ENCODE measurements around the gene LRRFIP1. TPM values are rescaled to one million over a fixed set of nuclear protein-coding genes. Genes with fewer than 3 reads are reported as not detected.

Gene LRRFIP1
- total and polyA plus RNA-seq, 10 of the 15 experiments (the other 5 are each of a cell fraction or from before 2014, with no cell fraction given), result 36.2 to 120 (median 74.3) TPM

DNA sequence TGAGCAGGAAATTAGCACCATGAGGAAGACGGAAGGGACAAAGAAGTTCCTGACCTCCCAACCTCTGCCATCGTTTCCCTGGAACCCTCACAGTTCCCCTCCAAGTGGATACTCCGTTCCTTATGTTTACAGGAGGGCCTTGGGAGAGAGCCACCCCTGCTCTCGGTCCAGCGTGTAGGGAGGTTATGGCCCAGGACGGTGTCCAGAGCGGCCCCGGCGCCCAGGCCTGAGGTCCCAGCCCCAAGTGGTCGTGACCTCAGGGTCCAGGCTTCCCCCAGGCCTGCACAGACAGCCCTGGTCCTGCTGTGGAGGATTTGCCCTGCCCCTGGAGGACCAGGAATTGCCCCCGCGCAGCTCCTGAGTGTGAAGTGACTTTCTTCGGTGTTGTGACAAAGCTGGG lies 109.4 kb downstream of the LRRFIP1 start:
- no peaks in the 10 kb centered on the region for H3K27me3 ChIP-seq (replicated peaks in 1 of 2; ENCODE audit: control insufficient read depth in 2 of 2, insufficient read depth in 2 of 2, low read length in 1 of 2)
- peaks cover 3% of the 10 kb centered on the region; the same call in 1 of the 2 replicates for H4K20me1 ChIP-seq (ENCODE audit: control insufficient read depth, insufficient read depth)
- no peak overlapping the region for H3K4me3 ChIP-seq
- no peak overlapping the region for H3K4me2 ChIP-seq (ENCODE audit: control insufficient read depth, insufficient read depth)
- H3K9ac ChIP-seq (ENCODE audit: control insufficient read depth, insufficient read depth, low read length), result no peak overlapping the region
- ChIA-PET POLR2A (no interaction called here), SMC1A (ENCODE audit: uncharacterized antibody, unreplicated experiment) (interaction anchor here (2.4 kb wide), 1 partner anchor 65 kb away, joined by 8 read pairs; no protein-coding TSS in a partner anchor), RAD21 (ENCODE audit: unreplicated experiment) (no interaction called here), CTCF (interaction anchor here (0.7 to 2.6 kb wide), 4 partner anchors 9 to 64 kb away, joined by 3 to 15 read pairs (median 3); no protein-coding TSS in a partner anchor)
- DNase-seq (ENCODE audit: low read depth, low spot score), result no peak
- no peak overlapping the region for H3K27ac ChIP-seq (ENCODE audit: control insufficient read depth, insufficient read depth)
- H3K36me3 ChIP-seq (ENCODE audit: control insufficient read depth in 2 of 2, insufficient read depth in 2 of 2, low read length in 1 of 2), result peaks cover 15 to 17% of the 10 kb centered on the region in 2 experiments
- peaks cover 15% of the 10 kb centered on the region for H3K79me2 ChIP-seq (ENCODE audit: control insufficient read depth, insufficient read depth, low read length)
- no peak for ATAC-seq
- no peak overlapping the region for H2AFZ ChIP-seq (ENCODE audit: control insufficient read depth, low read depth, low read length)
- BruUV-seq (replicated peaks), result no TSS peak
- TF ChIP-seq POLR2AphosphoS5 (IDR thresholded peaks at IDR 0.05; ENCODE audit: low read length) (0 out of 2 replicates have a peak, but pooled peaks have one; percentile 12), POLR2A (IDR thresholded peaks at IDR 0.05; ENCODE audit: low read depth, low read length) (peak; percentile 42; the same call in 1 of the 2 replicates), SREBF2 (IDR thresholded peaks at IDR 0.05; ENCODE audit: low read length) (no peak)
- WGBS (ENCODE audit: insufficient coverage, insufficient replicate concordance, low lambda C conversion rate, missing lambda C conversion rate), result 99% methylated on average over 13 of the region's 13 CpGs
- FAIRE-seq, result no peak
- in situ Hi-C loops (cut with MboI) (no loop called here), intact Hi-C loops (cut with micrococcal nuclease; ENCODE audit: unreplicated experiment) (no loop called here)
- H3K4me1 ChIP-seq (ENCODE audit: control insufficient read depth, insufficient read depth, low read length), result no peaks in the 10 kb centered on the region
- no peaks in the 10 kb centered on the region for H3K9me3 ChIP-seq (replicated peaks; ENCODE audit: control insufficient read depth, insufficient read depth, low read length)

DNA sequence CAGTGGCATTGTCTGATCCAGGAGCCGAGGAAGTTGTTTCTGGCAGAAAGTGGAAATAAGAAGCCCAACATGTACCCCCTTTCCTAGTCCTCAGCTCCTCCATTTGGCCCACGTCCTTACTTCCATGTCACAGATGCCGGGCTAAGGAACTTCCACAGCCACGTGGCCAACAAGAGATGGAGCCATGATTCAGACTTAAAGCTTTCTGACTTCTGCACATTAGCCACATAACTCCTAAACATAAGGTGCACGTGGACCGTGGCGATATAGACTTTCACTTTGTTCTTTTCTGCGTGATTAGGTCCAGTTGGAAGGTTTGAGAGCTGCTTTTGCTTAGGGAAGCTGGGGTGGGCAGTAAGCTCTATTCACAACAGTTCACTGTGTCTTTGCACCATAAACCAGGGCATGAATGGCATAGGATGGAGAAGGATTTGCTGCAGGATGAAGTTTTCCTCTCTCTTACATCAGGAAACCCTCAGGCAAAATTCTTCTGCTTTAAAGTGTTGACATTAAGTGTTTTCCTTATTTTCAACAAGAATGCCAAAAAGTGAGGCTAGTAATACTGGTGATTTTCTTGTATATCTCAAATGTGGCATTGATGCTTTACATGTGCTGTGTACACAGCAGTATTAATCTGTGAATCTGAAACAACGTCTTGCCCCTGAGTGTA lies 109.9 kb downstream of the LRRFIP1 start:
- in situ Hi-C loops (cut with MboI) (no loop called here), intact Hi-C loops (cut with micrococcal nuclease; ENCODE audit: unreplicated experiment) (no loop called here)
- FAIRE-seq (no peak), ATAC-seq (no peak), DNase-seq (ENCODE audit: low read depth, low spot score) (no peak)
- Histone ChIP-seq H3K4me3 (no peak overlapping the region), H3K4me1 (ENCODE audit: control insufficient read depth, insufficient read depth, low read length) (no peaks in the 10 kb centered on the region), H3K79me2 (ENCODE audit: control insufficient read depth, insufficient read depth, low read length) (peaks cover 12% of the 10 kb centered on the region), H3K4me2 (ENCODE audit: control insufficient read depth, insufficient read depth) (no peak overlapping the region), H2AFZ (ENCODE audit: control insufficient read depth, low read depth, low read length) (no peak overlapping the region), H3K36me3 (ENCODE audit: control insufficient read depth in 2 of 2, insufficient read depth in 2 of 2, low read length in 1 of 2) (peaks cover 15 to 17% of the 10 kb centered on the region in 2 experiments), H3K9ac (ENCODE audit: control insufficient read depth, insufficient read depth, low read length) (no peak overlapping the region), H3K27me3 (replicated peaks in 1 of 2; ENCODE audit: control insufficient read depth in 2 of 2, insufficient read depth in 2 of 2, low read length in 1 of 2) (no peaks in the 10 kb centered on the region), H3K9me3 (replicated peaks; ENCODE audit: control insufficient read depth, insufficient read depth, low read length) (no peaks in the 10 kb centered on the region), H3K27ac (ENCODE audit: control insufficient read depth, insufficient read depth) (no peak overlapping the region), H4K20me1 (ENCODE audit: control insufficient read depth, insufficient read depth) (peaks cover 3% of the 10 kb centered on the region)
- ChIA-PET RAD21 (ENCODE audit: unreplicated experiment) (no interaction called here), CTCF (interaction anchor here (0.7 to 2.6 kb wide), 4 partner anchors 9 to 65 kb away, joined by 3 to 15 read pairs (median 3); no protein-coding TSS in a partner anchor), POLR2A (no interaction called here), SMC1A (ENCODE audit: uncharacterized antibody, unreplicated experiment) (interaction anchor here (2.4 kb wide), 1 partner anchor 66 kb away, joined by 8 read pairs; no protein-coding TSS in a partner anchor)
- 0 out of 2 replicates have a peak, but pooled peaks have one; percentile 17 for TF ChIP-seq POLR2AphosphoS5 (IDR thresholded peaks at IDR 0.05; ENCODE audit: low read length)
- no peak for TF ChIP-seq HCFC1 (IDR thresholded peaks at IDR 0.05; ENCODE audit: low read length)
- TF ChIP-seq, protein P1, sequence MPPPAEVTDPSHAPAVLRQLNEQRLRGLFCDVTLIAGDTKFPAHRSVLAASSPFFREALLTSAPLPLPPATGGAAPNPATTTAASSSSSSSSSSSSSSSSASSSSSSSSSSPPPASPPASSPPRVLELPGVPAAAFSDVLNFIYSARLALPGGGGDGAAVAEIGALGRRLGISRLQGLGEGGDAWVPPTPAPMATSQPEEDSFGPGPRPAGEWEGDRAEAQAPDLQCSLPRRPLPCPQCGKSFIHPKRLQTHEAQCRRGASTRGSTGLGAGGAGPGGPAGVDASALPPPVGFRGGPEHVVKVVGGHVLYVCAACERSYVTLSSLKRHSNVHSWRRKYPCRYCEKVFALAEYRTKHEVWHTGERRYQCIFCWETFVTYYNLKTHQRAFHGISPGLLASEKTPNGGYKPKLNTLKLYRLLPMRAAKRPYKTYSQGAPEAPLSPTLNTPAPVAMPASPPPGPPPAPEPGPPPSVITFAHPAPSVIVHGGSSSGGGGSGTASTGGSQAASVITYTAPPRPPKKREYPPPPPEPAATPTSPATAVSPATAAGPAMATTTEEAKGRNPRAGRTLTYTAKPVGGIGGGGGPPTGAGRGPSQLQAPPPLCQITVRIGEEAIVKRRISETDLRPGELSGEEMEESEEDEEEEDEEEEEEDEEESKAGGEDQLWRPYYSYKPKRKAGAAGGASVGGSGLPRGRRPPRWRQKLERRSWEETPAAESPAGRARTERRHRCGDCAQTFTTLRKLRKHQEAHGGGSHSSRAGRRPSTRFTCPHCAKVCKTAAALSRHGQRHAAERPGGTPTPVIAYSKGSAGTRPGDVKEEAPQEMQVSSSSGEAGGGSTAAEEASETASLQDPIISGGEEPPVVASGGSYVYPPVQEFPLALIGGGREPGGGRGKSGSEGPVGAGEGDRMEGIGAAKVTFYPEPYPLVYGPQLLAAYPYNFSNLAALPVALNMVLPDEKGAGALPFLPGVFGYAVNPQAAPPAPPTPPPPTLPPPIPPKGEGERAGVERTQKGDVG (CRISPR knock-in tag; IDR thresholded peaks at IDR 0.05), result no peak
- no peak for TF ChIP-seq CBX3 (IDR thresholded peaks at IDR 0.05; ENCODE audit: borderline replicate concordance, low read depth)
- no peak for TF ChIP-seq ETV6 (conservative IDR thresholded peaks at IDR 0.05 in 1 of 2, IDR thresholded peaks at IDR 0.05 in 1 of 2; ENCODE audit: borderline replicate concordance in 1 of 2, low read depth in 1 of 2)
- no peak for TF ChIP-seq DPF2 (IDR thresholded peaks at IDR 0.05)
- no peak for TF ChIP-seq NR2F1 (conservative IDR thresholded peaks at IDR 0.05)
- no peak for TF ChIP-seq GABPA (IDR thresholded peaks at IDR 0.05; ENCODE audit: low read depth)
- WGBS (ENCODE audit: insufficient coverage, insufficient replicate concordance, low lambda C conversion rate, missing lambda C conversion rate), result 93% methylated on average over 9 of the region's 9 CpGs
- no TSS peak for BruUV-seq (replicated peaks)

Data from GM12878 (cell line).